Right cardiac atrium (tissue), 5 donors: ENCODE measurements around the gene ETNK1. TPM values are rescaled to one million over a fixed set of nuclear protein-coding genes. Genes with fewer than 3 reads are reported as not detected.
"Not testable (repeated sequence)": the region's sequence is repeated elsewhere in the genome, so short reads cannot be mapped to it uniquely, and the experiment has no call there.

Source experiments
- ATAC-seq, 2 donors: fragments of 200-7000 bp; cut with Tn5 transposase; one replicate each; pipeline versions ENCODE4 v1.8.0 to v1.9.1; 2020; ENCODE audit warnings: moderate library complexity in 2 of 2, mild to moderate bottlenecking in 1 of 2
- DNase-seq, 3 donors: peaks; one replicate each; pipeline ENCODE4 v3.0.0-alpha.2; 2020
- H3K27ac ChIP-seq: one replicate; pipeline ENCODE4 v1.5.1; 2013; ENCODE audit warnings: mild to moderate bottlenecking, low read length, control low read depth, moderate library complexity
- H3K27me3 ChIP-seq: one replicate; pipeline ENCODE4 v1.6.1; 2013; ENCODE audit not compliant: control insufficient read depth, insufficient read depth
- H3K4me1 ChIP-seq: one replicate; pipeline ENCODE4 v1.6.1; 2013; ENCODE audit warnings: low read length; ENCODE audit not compliant: control insufficient read depth, insufficient read depth
- H3K4me3 ChIP-seq: one replicate; pipeline ENCODE4 v1.5.1; 2013; ENCODE audit warnings: low read length, control low read depth
- H3K9me3 ChIP-seq: one replicate; pipeline ENCODE4 v1.6.1; 2013; ENCODE audit warnings: low read length; ENCODE audit not compliant: control insufficient read depth
- WGBS: extraction: QIAGEN DNeasy Blood & Tissue Kit; methylation state at CpG from one replicate; pipeline ENCODE4 v1.1.7; 2013; 5-methylcytosine and 5-hydroxymethylcytosine counted together
- intact Hi-C, 4 donors: fragments of 100-400 bp; cut with DNase I; formaldehyde crosslinking; loops; one replicate each; pipeline versions ENCODE4 v1.11.0 to v1.14.0; 2022 to 2023
- long read RNA-seq, 4 donors: library from polyadenylated mRNA; unstranded; transcript quantifications; one replicate each; pipeline ENCODE4 v2.0.0, GENCODE V29; 2020 to 2021
- polyA plus RNA-seq: library from polyadenylated mRNA; stranded (reverse); fragments of 200-250 nt; gene quantifications from one replicate; pipeline ENCODE4 v1.2.3, GENCODE V29; 2013
- total RNA-seq, 4 donors: library from RNA; stranded (reverse); fragmentation: NEBNext Ultra II Directional; extraction: Animal tissue kit (Norgen Biotek cat#: 25700); gene quantifications; one replicate each; pipeline ENCODE4 v1.2.1, GENCODE V29; 2021
- donor health status: healthy with polysubstance abuse.
- donor health status: DM: no; HTN: yes; CAD: no.
- donor health status: DM: no; HTN: no; CAD: no.
- donor health status: DM: no; HTN: yes; CAD: no; lungs with severe emphysema.
- donor health status: DM: yes; HTN: yes; CAD: no.

The ETNK1 gene
- total RNA-seq (10 to 100 TPM; 21.0 to 36.2 (median 29.7) TPM), polyA plus RNA-seq (8.9 TPM)
- long read RNA-seq, donor 1, full-length matches to known transcripts: 16 of 17 reads
- long read RNA-seq, donor 1, partial matches to known transcripts: 0 of 17 reads
- long read RNA-seq, donor 1, other reads (novel, unspliced or antisense): 1 of 17 reads
- long read RNA-seq, donor 2, full-length matches to known transcripts: 6 of 6 reads
- long read RNA-seq, donor 2, partial matches to known transcripts: 0 of 6 reads
- long read RNA-seq, donor 2, other reads (novel, unspliced or antisense): 0 of 6 reads
- long read RNA-seq, donor 3, full-length matches to known transcripts: 26 of 29 reads
- long read RNA-seq, donor 3, partial matches to known transcripts: 0 of 29 reads
- long read RNA-seq, donor 3, other reads (novel, unspliced or antisense): 3 of 29 reads
- long read RNA-seq, donor 4, full-length matches to known transcripts: 10 of 11 reads
- long read RNA-seq, donor 4, partial matches to known transcripts: 1 of 11 reads
- long read RNA-seq, donor 4, other reads (novel, unspliced or antisense): 0 of 11 reads

DNA sequence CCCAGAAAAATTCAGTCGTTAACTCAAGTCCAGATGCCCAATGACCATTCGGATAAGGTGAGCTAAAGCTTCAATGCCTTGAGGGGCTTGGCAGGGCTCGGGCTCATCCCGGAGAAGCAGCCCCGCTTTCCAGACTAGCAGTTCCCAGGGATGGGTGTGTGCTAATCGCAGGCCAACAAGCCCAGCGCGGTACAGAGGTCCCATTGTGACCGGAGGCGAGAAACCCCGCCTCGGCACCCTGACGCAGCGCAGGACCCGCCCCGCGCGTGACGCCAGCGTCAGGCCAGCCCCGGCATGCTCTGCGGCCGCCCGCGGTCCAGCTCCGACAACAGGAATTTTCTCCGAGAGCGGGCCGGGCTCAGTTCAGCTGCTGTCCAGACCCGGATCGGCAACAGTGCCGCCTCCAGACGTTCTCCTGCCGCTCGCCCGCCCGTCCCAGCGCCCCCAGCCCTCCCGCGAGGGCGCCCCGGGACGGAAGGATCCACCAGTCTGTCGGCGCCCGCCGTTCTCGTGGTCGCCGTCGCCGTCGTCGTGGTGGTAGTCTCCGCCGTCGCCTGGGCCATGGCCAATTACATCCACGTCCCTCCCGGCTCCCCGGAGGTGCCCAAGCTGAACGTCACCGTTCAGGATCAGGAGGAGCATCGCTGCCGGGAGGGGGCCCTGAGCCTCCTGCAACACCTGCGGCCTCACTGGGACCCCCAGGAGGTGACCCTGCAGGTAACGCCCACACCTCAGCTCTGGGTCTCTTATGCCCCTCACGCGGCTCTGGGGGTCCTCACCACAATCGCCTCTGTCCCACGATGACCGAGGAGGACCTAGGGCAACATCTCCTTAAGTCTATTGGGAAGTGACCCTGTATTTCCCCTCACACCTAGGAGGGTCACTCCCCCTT is at the start of gene ETNK1:
TSS of gene ETNK1 (plus strand) at position 302 of the 892 bp plus-strand sequence. CDS start at position 562, 260 bp downstream.
- H3K4me1 ChIP-seq: no peaks in the 10 kb centered on the region
- H3K9me3 ChIP-seq: no peaks in the 10 kb centered on the region
- under 1% methylated on average over 71 of the region's 71 CpGs for WGBS
- DNase-seq: peak; percentile 96 to 98 (median 98)
- H3K27me3 ChIP-seq: no peaks in the 10 kb centered on the region
- peak within 1 kb of the TSS; percentile 89 for H3K4me3 ChIP-seq
- intact Hi-C loops: loop anchor here (2.0 to 10.0 kb wide), 4 partner anchors 78 to 83 kb away; partner anchors contain the start of gene C2CD5 (in 3 of the 4)
- peak; percentile 100 for ATAC-seq
- H3K27ac ChIP-seq: peak within 1 kb of the TSS; percentile 98

- Histone ChIP-seq H3K27ac (no peak overlapping the region), H3K4me1 (no peaks in the 10 kb centered on the region), H3K9me3 (no peaks in the 10 kb centered on the region), H3K4me3 (no peak overlapping the region), H3K27me3 (no peaks in the 10 kb centered on the region)
- DNase-seq (no peak), ATAC-seq (no peak)
- WGBS: 86% methylated on average over 1 of the region's 1 CpG
- intact Hi-C loops: no loop called here
Observed at GRCh38 chr12:22576065-22576464, 48.9 kb upstream of the ETNK1 start.

- Histone ChIP-seq H3K9me3 (no peaks in the 10 kb centered on the region), H3K27ac (no peak overlapping the region), H3K4me1 (no peaks in the 10 kb centered on the region), H3K27me3 (no peaks in the 10 kb centered on the region), H3K4me3 (no peak overlapping the region)
- intact Hi-C loops: no loop called here
- ATAC-seq (no peak), DNase-seq (no peak)
- 83% methylated on average over 2 of the region's 2 CpGs for WGBS
Observed at GRCh38 chr12:22576473-22576872, 48.5 kb upstream of the ETNK1 start.

- Histone ChIP-seq H3K4me3 (no peak overlapping the region), H3K4me1 (no peaks in the 10 kb centered on the region), H3K27me3 (no peaks in the 10 kb centered on the region), H3K27ac (no peak overlapping the region), H3K9me3 (no peaks in the 10 kb centered on the region)
- ATAC-seq (no peak), DNase-seq (no peak)
- intact Hi-C loops: no loop called here
- 80% methylated on average over 1 of the region's 1 CpG for WGBS
Observed at GRCh38 chr12:22577667-22578066, 47.3 kb upstream of the ETNK1 start.

DNA sequence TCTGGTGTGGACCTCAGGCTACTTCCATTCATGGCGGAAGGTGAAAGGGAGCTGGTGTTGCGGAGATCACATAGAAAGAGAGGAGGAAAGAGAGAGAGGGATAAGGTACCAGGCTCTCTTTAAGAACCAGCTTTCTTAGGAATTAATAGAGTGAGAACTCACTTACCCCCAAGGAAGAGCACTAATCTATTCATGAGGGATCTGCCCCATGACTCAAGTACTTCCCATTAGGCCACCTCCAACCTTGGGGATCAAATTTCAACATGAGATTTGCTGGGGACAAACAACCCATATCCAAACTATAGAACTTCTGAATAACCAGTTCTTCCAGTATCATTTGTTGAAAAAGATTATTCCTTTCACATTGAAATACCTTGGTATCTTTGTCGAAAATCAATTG is 46.6 kb upstream of the ETNK1 start:
- no peaks in the 10 kb centered on the region for H3K9me3 ChIP-seq
- H3K27ac ChIP-seq: no peak overlapping the region
- H3K4me1 ChIP-seq: no peaks in the 10 kb centered on the region
- no peaks in the 10 kb centered on the region for H3K27me3 ChIP-seq
- no peak overlapping the region for H3K4me3 ChIP-seq
- intact Hi-C loops: no loop called here
- no peak for ATAC-seq
- DNase-seq: no peak
- WGBS: 98% methylated on average over 3 of the region's 3 CpGs

DNA sequence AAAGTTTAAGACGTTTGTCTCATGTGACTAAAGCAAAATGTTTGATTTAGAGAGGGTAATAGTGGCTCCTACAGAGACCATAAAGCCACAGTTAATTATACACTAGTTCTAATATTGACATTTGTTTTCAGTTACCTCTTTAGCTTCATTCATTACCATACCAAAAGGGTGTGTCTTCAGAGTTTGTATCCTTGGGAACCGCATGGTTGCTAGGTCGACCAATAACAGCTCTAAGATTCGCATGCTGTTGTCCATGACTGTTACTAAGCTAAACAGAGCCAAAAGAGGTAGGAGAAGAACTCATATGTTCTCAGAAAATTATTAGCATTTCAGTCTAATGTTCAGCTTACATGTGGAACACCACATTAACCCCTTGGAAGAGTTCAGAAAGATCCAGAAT is 36.2 kb upstream of the ETNK1 start:
- no peak overlapping the region for H3K27ac ChIP-seq
- no peak for DNase-seq
- 78% methylated on average over 4 of the region's 4 CpGs for WGBS
- intact Hi-C loops: no loop called here
- no peaks in the 10 kb centered on the region for H3K27me3 ChIP-seq
- no peak for ATAC-seq
- no peaks in the 10 kb centered on the region for H3K4me1 ChIP-seq
- no peaks in the 10 kb centered on the region for H3K9me3 ChIP-seq
- no peak overlapping the region for H3K4me3 ChIP-seq

GRCh38 chr12:22593864-22594263 is 31.1 kb upstream of the ETNK1 start:
- H3K9me3 ChIP-seq: no peaks in the 10 kb centered on the region
- ATAC-seq: no peak

DNA sequence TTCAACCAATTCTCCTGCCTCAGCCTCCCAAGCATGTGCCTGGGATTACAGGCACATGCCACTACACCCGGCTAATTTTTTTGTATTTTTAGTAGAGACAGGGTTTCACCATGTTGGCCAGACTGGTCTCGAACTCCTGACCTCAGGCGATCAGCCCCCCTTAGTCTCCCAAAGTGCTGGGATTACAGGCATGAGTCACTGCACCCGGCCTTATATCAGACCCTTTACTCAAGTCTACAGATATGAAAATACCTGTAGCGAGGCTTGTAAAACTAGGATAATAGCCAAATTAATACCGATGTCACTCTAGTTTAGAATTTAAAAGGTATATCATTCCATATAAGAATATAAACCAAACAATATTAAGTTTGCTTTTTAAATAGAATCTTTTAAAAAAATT is 27.4 kb upstream of the ETNK1 start:
- H3K4me1 ChIP-seq, H3K27me3 ChIP-seq, H3K27ac ChIP-seq, H3K9me3 ChIP-seq, H3K4me3 ChIP-seq, ATAC-seq, intact Hi-C loops, DNase-seq: not testable (repeated sequence)
- WGBS: 87% methylated on average over 6 of the region's 6 CpGs

More at GRCh38 chr12:22593864-22594263, 31.1 kb upstream of the ETNK1 start:
- H3K4me1 ChIP-seq: no peaks in the 10 kb centered on the region
- intact Hi-C loops: no loop called here
- H3K27me3 ChIP-seq: no peaks in the 10 kb centered on the region
- H3K4me3 ChIP-seq: no peak overlapping the region
- DNase-seq: no peak
- H3K27ac ChIP-seq: no peak overlapping the region

DNA sequence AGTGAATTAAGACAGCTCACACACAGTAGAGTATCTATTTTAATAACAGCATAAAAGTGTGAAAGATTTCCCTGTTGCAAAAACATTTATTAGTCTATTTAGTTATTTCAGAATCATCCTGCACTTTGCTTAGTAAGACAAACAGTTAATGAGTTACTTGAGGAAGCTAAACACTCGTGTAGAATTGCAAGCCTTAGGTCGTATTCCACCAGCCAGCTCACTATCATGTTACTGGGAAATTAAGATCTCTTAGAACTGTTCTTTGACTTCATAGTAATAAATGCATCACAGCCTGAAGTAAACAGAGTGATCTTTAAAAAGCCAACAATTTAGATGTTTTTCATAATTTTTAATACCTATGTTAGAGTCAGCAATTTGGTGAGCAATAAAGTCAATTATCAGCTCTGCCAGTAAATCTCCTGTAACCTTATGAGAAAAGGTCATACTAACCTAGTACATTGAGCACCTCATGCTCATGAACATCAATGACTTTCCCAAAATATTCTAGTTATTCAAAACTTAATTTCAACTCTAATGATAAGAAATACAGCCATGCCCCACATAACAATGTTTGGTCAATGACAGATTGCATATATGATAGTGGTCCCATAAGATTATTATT is 26.7 kb upstream of the ETNK1 start:
- Histone ChIP-seq H3K27me3 (no peaks in the 10 kb centered on the region), H3K27ac (no peak overlapping the region), H3K4me1 (no peaks in the 10 kb centered on the region), H3K9me3 (no peaks in the 10 kb centered on the region), H3K4me3 (no peak overlapping the region)
- no peak for DNase-seq
- no peak for ATAC-seq
- 17% methylated on average over 2 of the region's 2 CpGs for WGBS
- intact Hi-C loops: no loop called here

GRCh38 chr12:22598763-22599161 is 26.2 kb upstream of the ETNK1 start:
- 91% methylated on average over 4 of the region's 4 CpGs for WGBS
- intact Hi-C loops: no loop called here
- Histone ChIP-seq H3K4me1 (no peaks in the 10 kb centered on the region), H3K27ac (no peak overlapping the region), H3K27me3 (no peaks in the 10 kb centered on the region), H3K4me3 (no peak overlapping the region), H3K9me3 (no peaks in the 10 kb centered on the region)
- DNase-seq (no peak), ATAC-seq (no peak)
